Liver (tissue), 9 donors: ENCODE measurements around the gene SV2B. TPM values are rescaled to one million over a fixed set of nuclear protein-coding genes. Genes with fewer than 3 reads are reported as not detected.

Experiments
- DNase-seq: peaks from one replicate; pipeline ENCODE4 v3.0.0-alpha.2; 2017; ENCODE audit warnings: low spot score
- H3K27ac ChIP-seq, 2 donors: one replicate each; pipeline ENCODE4 v1.7.0; 2013; ENCODE audit warnings: inconsistent platforms in 2 of 2, low read length in 2 of 2, control low read depth in 1 of 2, low read depth in 1 of 2, mild to moderate bottlenecking in 1 of 2
- H3K27me3 ChIP-seq, 4 donors: one replicate each; pipeline versions ENCODE4 v1.6.1 to v1.7.0; 2013; ENCODE audit warnings: low read length in 3 of 4, inconsistent platforms in 1 of 4, mild to moderate bottlenecking in 1 of 4, moderate library complexity in 1 of 4; ENCODE audit not compliant: control insufficient read depth in 4 of 4, insufficient read depth in 4 of 4
- H3K36me3 ChIP-seq, 4 donors: one replicate each; pipeline versions ENCODE4 v1.6.1 to v1.7.0; 2013; ENCODE audit warnings: low read length in 3 of 4, mild to moderate bottlenecking in 3 of 4, low read depth in 1 of 4, moderate library complexity in 1 of 4; ENCODE audit not compliant: control insufficient read depth in 4 of 4, insufficient read depth in 3 of 4
- H3K4me1 ChIP-seq, 4 donors: one replicate each; pipeline versions ENCODE4 v1.6.1 to v1.7.0; 2013; ENCODE audit warnings: low read length in 3 of 4, mild to moderate bottlenecking in 3 of 4, moderate library complexity in 1 of 4; ENCODE audit not compliant: control insufficient read depth in 4 of 4, insufficient read depth in 4 of 4
- H3K4me3 ChIP-seq, 3 donors: one replicate each; pipeline versions ENCODE4 v1.6.1 to v1.7.0; 2013; ENCODE audit warnings: low read length in 3 of 3, control low read depth in 1 of 3, low read depth in 1 of 3, mild to moderate bottlenecking in 1 of 3
- H3K9ac ChIP-seq, 2 donors: one replicate each; pipeline ENCODE4 v1.7.0; 2013; ENCODE audit warnings: low read length in 2 of 2, mild to moderate bottlenecking in 2 of 2, moderate library complexity in 2 of 2, control low read depth in 1 of 2, low read depth in 1 of 2
- H3K9me3 ChIP-seq, 4 donors: one replicate each; pipeline versions ENCODE4 v1.6.1 to v1.7.0; 2013; ENCODE audit warnings: low read length in 3 of 4; ENCODE audit not compliant: control insufficient read depth in 4 of 4
- HNF4A ChIP-seq, 2 donors: conservative IDR thresholded peaks; 2 replicates each; pipeline ENCODE4 v1.6.1; 2016; ENCODE audit warnings: antibody characterized with exemption in 2 of 2, mild to moderate bottlenecking in 2 of 2
- HNF4G ChIP-seq: IDR thresholded peaks from 2 replicates; pipeline ENCODE4 v1.6.1; 2016; ENCODE audit warnings: antibody characterized with exemption
- TAF1 ChIP-seq: conservative IDR thresholded peaks from 2 replicates; pipeline ENCODE4 v1.6.1; 2016; ENCODE audit warnings: antibody characterized with exemption, mild to moderate bottlenecking
- WGBS: extraction: QIAGEN DNeasy Blood & Tissue Kit; methylation state at CpG from one replicate; pipeline ENCODE4 v1.1.7; 2013; 5-methylcytosine and 5-hydroxymethylcytosine counted together
- polyA plus RNA-seq, 2 donors: library from polyadenylated mRNA; stranded (reverse) in 1 of 2; unstranded in 1 of 2; fragments of 200-250 nt in 1 of 2; fragments of >200 nt in 1 of 2; fragmentation: Nextera tagmentation in 1 of 2; extraction: Ambion mirVana in 1 of 2; gene quantifications; one replicate each; pipeline versions ENCODE4 v1.2.1 to v1.2.3, GENCODE V29; 2013 to 2015
- total RNA-seq, 2 donors: library from RNA; depleted of rRNA; stranded (reverse); fragments of >200 nt; gene quantifications; one replicate each; pipeline ENCODE4 v1.2.3, GENCODE V29; 2014
- TF ChIP-seq, protein P1 (sequence below): IDR thresholded peaks from 2 replicates; pipeline ENCODE4 v1.6.1; 2016; ENCODE audit warnings: antibody characterized with exemption
- TF ChIP-seq, protein P2 (sequence below): IDR thresholded peaks from 2 replicates; pipeline ENCODE4 v1.6.1; 2016; ENCODE audit warnings: antibody characterized with exemption, mild to moderate bottlenecking
- TF ChIP-seq, protein P3 (sequence below): IDR thresholded peaks from 2 replicates; pipeline ENCODE4 v1.6.1; 2016; ENCODE audit warnings: antibody characterized with exemption
- donor health status: healthy.
- donor health status: healthy.
- donor health status: healthy.
- donor health status: healthy.
- donor health status: healthy.

SV2B gene
- total and polyA plus RNA-seq, 4 donors = 0.08 to 0.16 (median 0.09) TPM; not detected in 1

- TF ChIP-seq, protein P1, sequence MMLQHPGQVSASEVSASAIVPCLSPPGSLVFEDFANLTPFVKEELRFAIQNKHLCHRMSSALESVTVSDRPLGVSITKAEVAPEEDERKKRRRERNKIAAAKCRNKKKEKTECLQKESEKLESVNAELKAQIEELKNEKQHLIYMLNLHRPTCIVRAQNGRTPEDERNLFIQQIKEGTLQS = no peak
- no peak overlapping the region for H3K9ac ChIP-seq
- no peak overlapping the region for H3K27ac ChIP-seq
- no peaks in the 10 kb centered on the region for H3K36me3 ChIP-seq
- peaks cover 0 to 5% (median 0%) of the 10 kb centered on the region in 4 donors for H3K27me3 ChIP-seq
- WGBS = 68% methylated on average over 4 of the region's 4 CpGs
- no peak overlapping the region for H3K4me3 ChIP-seq
- no peaks in the 10 kb centered on the region for H3K4me1 ChIP-seq
- H3K9me3 ChIP-seq = no peaks in the 10 kb centered on the region
- no peak for DNase-seq
Measured at GRCh38 chr15:91108421-91108820, 8.4 kb downstream of the SV2B start.

DNA sequence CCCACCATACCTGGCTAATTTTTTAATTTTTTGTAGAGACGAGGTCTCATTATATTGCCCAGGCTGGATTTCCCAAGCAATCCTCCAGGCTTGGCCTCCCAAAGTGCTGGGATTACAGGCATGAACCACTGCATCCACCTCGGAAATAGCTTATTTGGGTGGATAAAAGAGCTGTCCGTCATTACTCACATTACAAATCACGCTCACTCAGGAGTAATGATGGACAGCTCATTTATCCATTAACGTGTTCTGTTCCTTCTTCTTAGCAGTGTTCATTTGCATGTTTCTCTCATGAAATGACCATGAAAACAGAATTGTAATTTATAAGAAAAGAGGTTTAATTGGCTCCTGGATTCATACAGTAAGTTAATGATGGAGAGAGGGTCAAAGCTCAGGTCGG is 9.8 kb downstream of the SV2B start:
- Histone ChIP-seq H3K4me3 (no peak overlapping the region), H3K9me3 (no peaks in the 10 kb centered on the region), H3K9ac (no peak overlapping the region), H3K36me3 (no peaks in the 10 kb centered on the region), H3K27ac (no peak overlapping the region), H3K27me3 (peaks cover 0 to 5% (median 0%) of the 10 kb centered on the region in 4 donors), H3K4me1 (no peaks in the 10 kb centered on the region)
- 80% methylated on average over 6 of the region's 6 CpGs for WGBS
- no peak for TF ChIP-seq HNF4A (conservative IDR thresholded peaks at IDR 0.05)
- TF ChIP-seq, protein P2, sequence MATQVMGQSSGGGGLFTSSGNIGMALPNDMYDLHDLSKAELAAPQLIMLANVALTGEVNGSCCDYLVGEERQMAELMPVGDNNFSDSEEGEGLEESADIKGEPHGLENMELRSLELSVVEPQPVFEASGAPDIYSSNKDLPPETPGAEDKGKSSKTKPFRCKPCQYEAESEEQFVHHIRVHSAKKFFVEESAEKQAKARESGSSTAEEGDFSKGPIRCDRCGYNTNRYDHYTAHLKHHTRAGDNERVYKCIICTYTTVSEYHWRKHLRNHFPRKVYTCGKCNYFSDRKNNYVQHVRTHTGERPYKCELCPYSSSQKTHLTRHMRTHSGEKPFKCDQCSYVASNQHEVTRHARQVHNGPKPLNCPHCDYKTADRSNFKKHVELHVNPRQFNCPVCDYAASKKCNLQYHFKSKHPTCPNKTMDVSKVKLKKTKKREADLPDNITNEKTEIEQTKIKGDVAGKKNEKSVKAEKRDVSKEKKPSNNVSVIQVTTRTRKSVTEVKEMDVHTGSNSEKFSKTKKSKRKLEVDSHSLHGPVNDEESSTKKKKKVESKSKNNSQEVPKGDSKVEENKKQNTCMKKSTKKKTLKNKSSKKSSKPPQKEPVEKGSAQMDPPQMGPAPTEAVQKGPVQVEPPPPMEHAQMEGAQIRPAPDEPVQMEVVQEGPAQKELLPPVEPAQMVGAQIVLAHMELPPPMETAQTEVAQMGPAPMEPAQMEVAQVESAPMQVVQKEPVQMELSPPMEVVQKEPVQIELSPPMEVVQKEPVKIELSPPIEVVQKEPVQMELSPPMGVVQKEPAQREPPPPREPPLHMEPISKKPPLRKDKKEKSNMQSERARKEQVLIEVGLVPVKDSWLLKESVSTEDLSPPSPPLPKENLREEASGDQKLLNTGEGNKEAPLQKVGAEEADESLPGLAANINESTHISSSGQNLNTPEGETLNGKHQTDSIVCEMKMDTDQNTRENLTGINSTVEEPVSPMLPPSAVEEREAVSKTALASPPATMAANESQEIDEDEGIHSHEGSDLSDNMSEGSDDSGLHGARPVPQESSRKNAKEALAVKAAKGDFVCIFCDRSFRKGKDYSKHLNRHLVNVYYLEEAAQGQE = no peak
- no peak for DNase-seq

GRCh38 chr15:91110407-91110806 is 10.3 kb downstream of the SV2B start:
- Histone ChIP-seq H3K9ac (no peak overlapping the region), H3K27me3 (peaks cover 0 to 3% (median 0%) of the 10 kb centered on the region in 4 donors), H3K4me1 (no peaks in the 10 kb centered on the region), H3K9me3 (no peaks in the 10 kb centered on the region), H3K4me3 (no peak overlapping the region), H3K36me3 (no peaks in the 10 kb centered on the region), H3K27ac (no peak overlapping the region)
- 83% methylated on average over 11 of the region's 11 CpGs for WGBS
- TF ChIP-seq, protein P1 = no peak
- no peak for DNase-seq

DNA sequence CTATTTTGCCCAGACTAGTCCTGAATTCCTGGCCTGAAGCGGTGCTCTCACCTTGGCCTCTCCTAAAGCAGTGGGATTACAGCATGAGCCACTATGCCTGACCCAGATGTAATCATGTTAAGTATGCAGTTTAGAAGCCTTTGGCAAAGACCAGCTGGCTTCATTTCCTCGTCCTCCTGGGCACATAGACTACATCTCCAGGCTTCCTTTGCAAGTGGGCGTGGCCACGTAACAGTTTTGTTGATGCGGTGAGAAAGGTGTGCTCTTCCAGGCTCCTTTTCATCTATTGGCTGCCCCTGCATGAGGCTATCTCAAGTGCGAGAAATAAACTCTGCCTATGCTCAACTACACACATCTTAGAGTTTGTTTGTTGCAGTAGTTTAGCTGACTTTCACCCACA is 13.0 kb downstream of the SV2B start:
- Histone ChIP-seq H3K4me3 (no peak overlapping the region), H3K9ac (no peak overlapping the region), H3K9me3 (no peaks in the 10 kb centered on the region), H3K27ac (no peak overlapping the region), H3K4me1 (no peaks in the 10 kb centered on the region), H3K27me3 (no peaks in the 10 kb centered on the region), H3K36me3 (no peaks in the 10 kb centered on the region)
- TF ChIP-seq TAF1 = no peak
- TF ChIP-seq, protein P3, sequence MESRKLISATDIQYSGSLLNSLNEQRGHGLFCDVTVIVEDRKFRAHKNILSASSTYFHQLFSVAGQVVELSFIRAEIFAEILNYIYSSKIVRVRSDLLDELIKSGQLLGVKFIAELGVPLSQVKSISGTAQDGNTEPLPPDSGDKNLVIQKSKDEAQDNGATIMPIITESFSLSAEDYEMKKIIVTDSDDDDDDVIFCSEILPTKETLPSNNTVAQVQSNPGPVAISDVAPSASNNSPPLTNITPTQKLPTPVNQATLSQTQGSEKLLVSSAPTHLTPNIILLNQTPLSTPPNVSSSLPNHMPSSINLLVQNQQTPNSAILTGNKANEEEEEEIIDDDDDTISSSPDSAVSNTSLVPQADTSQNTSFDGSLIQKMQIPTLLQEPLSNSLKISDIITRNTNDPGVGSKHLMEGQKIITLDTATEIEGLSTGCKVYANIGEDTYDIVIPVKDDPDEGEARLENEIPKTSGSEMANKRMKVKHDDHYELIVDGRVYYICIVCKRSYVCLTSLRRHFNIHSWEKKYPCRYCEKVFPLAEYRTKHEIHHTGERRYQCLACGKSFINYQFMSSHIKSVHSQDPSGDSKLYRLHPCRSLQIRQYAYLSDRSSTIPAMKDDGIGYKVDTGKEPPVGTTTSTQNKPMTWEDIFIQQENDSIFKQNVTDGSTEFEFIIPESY = no peak
- no peak for TF ChIP-seq HNF4G
- WGBS = 57% methylated on average over 6 of the region's 6 CpGs
- no peak for DNase-seq
